HG03460 (cell line): ENCODE results near the gene USP15.
"Not testable (repeated sequence)": the region's sequence is repeated elsewhere in the genome, so short reads cannot be mapped to it uniquely, and the experiment has no call there.

Source experiments
- ATAC-seq: cut with Tn5 transposase; IDR thresholded peaks from one replicate; pipeline ENCODE4 v1.9.1; 2021; ENCODE audit not compliant: unreplicated experiment

The USP15 gene

DNA sequence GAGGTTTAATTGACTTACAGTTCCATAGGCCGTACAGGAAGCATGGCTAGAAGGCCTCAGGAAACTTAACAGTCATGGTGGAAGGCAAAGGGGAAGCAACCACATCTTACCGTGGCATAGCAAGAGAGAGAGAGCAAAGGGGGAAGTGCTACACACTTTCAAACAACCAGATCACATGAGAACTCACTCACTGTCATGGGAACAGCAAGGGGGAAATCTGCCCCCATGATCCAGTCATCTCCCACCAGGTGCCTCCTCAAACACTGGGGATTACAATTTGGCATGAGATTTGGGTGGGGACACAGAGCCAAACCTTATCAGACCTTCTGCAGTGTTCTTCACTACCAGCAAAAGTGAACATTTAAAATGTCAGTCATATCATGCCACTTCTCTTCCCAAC lies 58.9 kb downstream of the USP15 start:
- no peak for ATAC-seq

DNA sequence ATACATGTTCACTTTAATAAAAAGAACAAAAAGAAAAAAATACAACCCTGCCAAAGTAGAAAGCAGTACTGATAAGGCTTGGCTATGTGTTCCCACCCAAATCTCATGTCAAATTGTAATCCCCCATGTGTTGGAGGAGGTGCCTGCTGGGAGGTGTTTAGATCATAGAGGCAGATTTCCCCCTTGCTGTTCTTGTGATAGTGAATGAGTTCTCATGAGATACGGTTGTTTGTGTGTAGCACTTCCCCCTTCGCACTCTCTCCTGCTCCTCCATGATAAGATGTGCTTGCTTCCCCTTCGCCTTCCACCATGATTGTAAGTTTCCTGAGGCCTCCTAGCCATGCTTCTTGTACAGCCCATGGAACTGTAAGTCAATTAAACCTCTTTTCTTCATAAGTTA lies 59.9 kb downstream of the USP15 start:
- no peak for ATAC-seq

GRCh38 chr12:62323386-62323785 lies 63.2 kb downstream of the USP15 start:
- no peak for ATAC-seq

DNA sequence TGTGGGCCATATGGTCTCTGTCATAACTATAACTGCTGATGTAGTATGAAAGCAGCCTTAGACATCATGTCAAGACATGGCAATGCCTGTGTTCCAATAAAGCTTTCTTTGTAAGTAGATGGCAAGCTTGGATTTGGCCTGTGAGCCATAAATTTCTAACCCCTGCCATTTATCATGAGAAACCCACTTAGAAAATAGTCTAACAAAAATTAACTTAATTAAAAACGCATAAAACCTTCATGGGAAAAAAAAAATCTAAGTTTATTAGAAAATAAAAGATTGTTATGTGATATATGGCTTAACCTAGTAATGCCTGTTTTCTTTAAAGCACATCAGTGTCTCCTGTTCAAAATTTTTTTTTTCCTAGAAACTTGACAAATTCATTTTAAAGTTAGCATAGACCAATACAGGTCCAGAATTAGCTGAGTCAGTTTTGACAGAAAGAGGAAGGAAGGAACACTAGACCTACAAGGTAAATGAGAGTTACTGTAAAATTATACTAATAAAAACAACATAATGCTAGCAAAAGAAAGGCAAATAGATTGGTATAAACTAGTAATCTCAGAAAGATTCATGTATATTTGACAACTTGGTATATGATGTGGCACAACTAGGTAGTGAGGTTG lies 68.2 kb downstream of the USP15 start:
- no peak for ATAC-seq

DNA sequence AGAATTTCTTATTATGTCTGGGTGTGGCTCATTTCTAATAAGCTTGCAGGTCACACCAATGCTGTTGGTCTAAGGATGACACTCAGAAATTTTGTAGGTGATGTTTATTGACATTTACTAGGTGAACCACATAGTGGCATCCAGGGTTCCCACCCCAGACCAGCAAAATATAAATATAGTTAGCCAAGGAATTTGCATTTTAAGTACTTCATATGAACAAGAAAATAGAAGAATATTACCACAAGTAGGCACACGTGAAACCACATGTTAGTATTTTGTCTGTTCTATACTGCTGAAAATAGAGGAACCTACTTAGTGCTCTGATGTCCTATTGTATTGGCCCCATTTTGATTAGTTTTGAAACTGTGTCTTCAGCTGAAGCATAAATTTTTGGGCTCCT lies 71.1 kb downstream of the USP15 start:
- peak; percentile 67 for ATAC-seq

DNA sequence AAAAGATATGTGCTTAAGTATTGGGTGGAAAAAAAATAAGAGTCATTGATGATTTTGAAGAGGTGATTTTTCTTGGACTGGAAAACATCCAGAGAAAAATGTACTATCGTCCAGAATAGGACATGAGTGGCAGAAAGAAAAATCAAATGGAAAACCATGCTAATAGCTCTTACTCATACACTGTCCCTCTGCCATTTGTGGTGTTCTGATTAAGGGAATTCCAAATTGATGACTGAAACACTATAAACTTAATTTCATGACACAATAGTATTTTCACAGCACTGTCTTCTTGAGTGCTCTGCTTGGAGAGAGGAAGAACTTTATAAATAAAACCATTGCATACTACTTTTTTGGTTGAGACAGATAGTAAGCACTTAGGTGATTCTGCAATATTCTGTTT lies 72.4 kb downstream of the USP15 start:
- no peak for ATAC-seq

DNA sequence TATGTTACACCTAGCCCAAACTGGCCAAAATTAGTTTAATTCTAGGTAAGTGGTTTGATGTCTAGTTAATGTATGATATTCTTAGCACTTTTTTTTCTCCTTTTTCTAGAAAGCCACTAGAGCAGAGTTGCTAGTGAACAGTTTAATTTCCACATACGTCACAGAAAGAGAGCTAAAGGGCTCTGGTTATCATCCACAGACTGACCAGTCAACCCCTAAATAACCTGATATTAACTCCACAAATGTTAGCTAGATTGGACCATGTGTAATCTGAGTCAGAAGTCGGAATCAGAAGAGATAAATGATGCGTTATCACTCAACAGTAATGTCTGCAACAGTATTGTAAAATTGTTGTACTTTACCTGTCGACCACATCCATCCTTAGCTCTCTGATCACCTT lies 74.9 kb downstream of the USP15 start:
- no peak for ATAC-seq

- no peak for ATAC-seq
Measured at GRCh38 chr12:62335796-62336195, 75.6 kb downstream of the USP15 start.

GRCh38 chr12:62337643-62338042 lies 77.4 kb downstream of the USP15 start:
- ATAC-seq: not testable (repeated sequence)

GRCh38 chr12:62342614-62343303 lies 82.6 kb downstream of the USP15 start:
- not testable (repeated sequence) for ATAC-seq

GRCh38 chr12:62343304-62344120 lies 83.3 kb downstream of the USP15 start:
- not testable (repeated sequence) for ATAC-seq

DNA sequence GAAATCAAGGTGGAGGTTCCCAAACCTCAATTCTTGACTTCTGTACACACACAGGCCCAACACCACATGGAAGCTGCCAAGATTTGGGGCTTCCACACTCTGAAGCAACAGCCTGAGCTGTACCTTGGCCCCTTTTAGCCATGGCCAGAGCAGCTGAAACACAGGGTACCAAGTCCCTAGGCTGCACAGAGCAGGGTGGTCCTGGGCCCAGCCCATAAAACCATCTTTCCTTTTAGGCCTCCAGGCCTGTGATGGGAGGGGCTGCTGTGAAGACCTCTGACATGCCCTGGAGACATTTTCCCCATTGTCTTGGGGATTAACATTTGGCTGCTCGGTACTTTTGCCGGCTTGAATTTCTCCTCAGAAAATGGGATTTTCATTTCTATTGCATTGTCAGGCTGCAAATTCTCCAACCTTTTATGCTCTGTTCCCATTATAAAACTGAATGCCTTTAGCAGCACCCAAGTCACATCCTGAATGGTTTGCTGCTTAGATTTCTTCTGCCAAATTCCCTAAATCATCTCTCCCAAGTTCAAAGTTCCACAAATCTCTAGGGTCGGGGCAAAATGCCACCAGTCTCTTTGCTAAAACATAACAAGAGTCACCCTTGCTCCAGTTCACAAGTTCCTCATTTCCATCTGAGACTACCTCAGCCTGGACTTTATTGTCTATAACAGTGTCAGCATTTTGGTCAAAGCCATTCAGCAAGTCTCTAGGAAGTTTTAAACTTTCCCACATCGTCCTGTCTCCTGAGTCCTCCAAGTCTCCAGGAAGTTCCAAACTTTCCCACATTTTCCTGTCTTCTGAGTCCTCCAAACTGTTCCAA lies 84.7 kb downstream of the USP15 start:
- not testable (repeated sequence) for ATAC-seq

DNA sequence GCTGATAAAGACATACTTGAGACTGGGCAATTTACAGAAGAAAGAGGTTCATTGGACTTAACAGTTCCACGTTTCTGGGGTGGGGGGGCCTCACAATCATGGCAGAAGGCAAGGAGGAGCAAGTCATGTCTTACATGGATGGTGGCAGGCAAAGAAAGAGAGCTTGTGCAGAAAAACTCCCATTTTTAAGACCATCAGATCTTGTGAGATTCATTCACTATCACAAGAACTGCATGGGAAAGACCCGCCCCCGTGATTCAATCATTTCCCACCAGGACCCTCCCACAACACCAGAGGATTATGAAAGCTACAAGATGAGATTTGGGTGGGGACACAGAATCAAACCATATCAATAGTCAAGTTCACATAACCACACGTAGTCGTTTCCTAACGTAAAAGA lies 85.5 kb downstream of the USP15 start:
- no peak for ATAC-seq

- ATAC-seq: no peak
Measured at GRCh38 chr12:62346817-62347216, 86.6 kb downstream of the USP15 start.

- no peak for ATAC-seq
Measured at GRCh38 chr12:62347922-62348650, 87.9 kb downstream of the USP15 start.

GRCh38 chr12:62350554-62350953 lies 90.3 kb downstream of the USP15 start:
- ATAC-seq: no peak

DNA sequence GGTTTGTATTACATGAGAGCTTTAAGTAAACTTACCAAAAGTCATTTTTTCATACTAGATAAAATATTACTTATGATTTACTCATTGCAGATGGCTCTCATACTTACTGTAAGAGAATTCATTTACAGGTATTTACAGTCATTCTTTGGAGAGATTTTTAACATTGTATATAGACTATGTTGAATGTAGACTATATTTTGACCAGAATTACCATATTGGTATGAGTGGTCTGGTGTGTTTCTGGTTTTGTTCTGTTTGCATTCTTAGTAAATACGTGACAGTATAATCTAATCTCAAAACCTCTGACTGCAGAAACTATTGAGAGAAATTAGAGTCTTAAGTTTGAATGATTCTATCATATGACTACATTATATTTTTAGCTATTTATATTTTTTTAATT lies 91.1 kb downstream of the USP15 start:
- ATAC-seq: no peak

- ATAC-seq: no peak
Measured at GRCh38 chr12:62361048-62361447, 100.8 kb downstream of the USP15 start.

- ATAC-seq: no peak
Measured at GRCh38 chr12:62363506-62363905, 103.3 kb downstream of the USP15 start.

DNA sequence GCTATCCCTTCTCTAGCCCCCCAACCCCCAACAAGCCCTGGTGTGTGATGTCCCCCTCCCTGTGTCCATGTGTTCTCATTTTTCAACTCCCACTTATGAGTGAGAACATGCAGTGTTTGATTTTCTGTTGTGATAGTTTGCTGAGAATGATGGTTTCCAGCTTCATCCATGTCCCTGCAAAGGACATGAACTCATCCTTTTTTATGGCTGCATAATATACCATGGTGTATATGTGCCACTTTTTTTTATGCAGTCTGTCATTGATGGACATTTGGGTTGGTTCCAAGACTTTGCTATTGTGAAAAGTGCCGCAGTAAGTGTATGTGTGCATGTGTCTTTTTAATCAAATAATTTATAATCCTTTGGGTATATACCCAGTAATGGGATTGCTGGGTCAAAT lies 104.5 kb downstream of the USP15 start:
- not testable (repeated sequence) for ATAC-seq
